ENCODE measurements around the gene CRIM1.

Gene CRIM1

DNA sequence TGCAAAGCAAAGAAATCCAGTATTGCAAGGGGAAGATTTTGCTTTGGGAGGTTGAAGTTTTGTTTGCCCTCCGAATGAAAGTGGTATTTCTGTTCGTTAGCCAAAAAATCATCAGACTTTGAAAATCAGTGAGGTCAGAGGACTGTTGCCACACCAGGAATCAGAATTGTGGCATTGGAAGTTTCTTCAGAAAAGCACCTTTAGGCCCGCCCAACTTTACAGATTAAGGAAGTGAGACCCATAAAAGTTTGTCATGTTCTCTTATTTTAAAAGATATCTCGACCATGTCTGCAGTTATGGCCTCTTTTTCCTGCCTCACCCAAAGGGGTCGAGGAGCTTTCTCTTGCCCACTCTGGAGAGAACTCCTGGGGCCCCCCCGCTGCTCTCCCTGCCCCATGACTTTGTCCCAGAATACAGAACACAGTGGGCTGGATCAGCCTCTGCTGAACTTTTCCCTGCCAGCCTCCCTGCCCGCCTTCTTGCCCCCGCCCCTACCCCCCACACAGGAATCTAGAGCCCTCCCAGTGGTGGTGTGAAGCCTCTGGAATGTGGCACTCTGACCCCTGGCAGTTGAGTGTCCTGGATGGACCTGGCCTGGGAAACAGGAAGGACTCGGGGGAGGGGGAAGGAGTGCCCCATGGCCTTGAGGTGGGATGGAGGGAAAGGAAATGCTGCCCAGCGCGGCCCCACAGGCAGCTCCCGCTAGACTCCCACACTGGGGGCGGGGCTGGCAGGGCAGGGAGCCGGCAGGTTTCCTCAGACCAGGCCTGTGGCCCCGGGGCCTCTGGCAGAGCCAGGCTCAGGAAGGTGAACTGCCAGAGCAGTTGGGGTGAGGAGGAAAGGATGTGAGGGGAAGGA is 25.3 kb downstream of the CRIM1 start:
- H3K9ac ChIP-seq (ENCODE audit: low read depth in 1 of 2, low read length in 2 of 2), result no peak overlapping the region
- peak overlapping the region; percentile 53 to 55 for H3K27ac ChIP-seq (ENCODE audit: low read depth in 2 of 2, low read length in 2 of 2)
- H3K36me3 ChIP-seq (ENCODE audit: control insufficient read depth in 2 of 2, insufficient read depth in 2 of 2, low read length in 2 of 2), result peaks cover 0 to 3% of the 10 kb centered on the region in 2 donors
- H3K4me1 ChIP-seq (ENCODE audit: control insufficient read depth in 2 of 2, insufficient read depth in 2 of 2, low read length in 2 of 2), result peaks cover 21 to 36% of the 10 kb centered on the region in 2 donors
- no peaks in the 10 kb centered on the region for H3K9me3 ChIP-seq (ENCODE audit: control insufficient read depth in 2 of 2, low read length in 2 of 2)
- peak overlapping the region in 1 of 2 donors; percentile 2 for H3K4me3 ChIP-seq (ENCODE audit: low read length in 2 of 2)
- H3K27me3 ChIP-seq (ENCODE audit: control insufficient read depth in 2 of 2, insufficient read depth in 2 of 2, low read length in 2 of 2), result no peaks in the 10 kb centered on the region

DNA sequence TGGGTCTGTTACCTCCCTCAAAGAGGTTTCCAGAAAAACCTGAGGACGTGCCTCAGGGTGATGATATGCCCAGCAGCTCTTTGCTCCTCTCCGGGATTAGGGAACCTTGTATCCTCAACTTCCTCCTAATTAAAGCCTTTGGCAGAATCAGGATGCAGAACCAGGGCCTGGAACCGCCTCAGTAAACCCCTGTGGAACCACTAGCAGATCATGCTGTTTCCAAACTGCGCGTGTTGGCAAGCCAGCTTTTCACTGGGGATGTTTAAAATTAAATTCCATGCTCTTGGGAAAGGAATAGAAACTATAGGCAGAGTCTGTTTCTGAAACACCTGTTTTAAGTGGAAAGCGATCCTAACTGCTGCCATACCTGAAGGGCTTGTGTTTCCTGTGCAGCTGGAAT is 26.4 kb downstream of the CRIM1 start:
- no peaks in the 10 kb centered on the region for H3K27me3 ChIP-seq (ENCODE audit: control insufficient read depth in 2 of 2, insufficient read depth in 2 of 2, low read length in 2 of 2)
- peaks cover 0 to 3% of the 10 kb centered on the region in 2 donors for H3K36me3 ChIP-seq (ENCODE audit: control insufficient read depth in 2 of 2, insufficient read depth in 2 of 2, low read length in 2 of 2)
- peaks cover 9 to 25% of the 10 kb centered on the region in 2 donors for H3K4me1 ChIP-seq (ENCODE audit: control insufficient read depth in 2 of 2, insufficient read depth in 2 of 2, low read length in 2 of 2)
- H3K9ac ChIP-seq (ENCODE audit: low read depth in 1 of 2, low read length in 2 of 2), result no peak overlapping the region
- H3K9me3 ChIP-seq (ENCODE audit: control insufficient read depth in 2 of 2, low read length in 2 of 2), result no peaks in the 10 kb centered on the region
- H3K4me3 ChIP-seq (ENCODE audit: low read length in 2 of 2), result no peak overlapping the region
- H3K27ac ChIP-seq (ENCODE audit: low read depth in 2 of 2, low read length in 2 of 2), result no peak overlapping the region

DNA sequence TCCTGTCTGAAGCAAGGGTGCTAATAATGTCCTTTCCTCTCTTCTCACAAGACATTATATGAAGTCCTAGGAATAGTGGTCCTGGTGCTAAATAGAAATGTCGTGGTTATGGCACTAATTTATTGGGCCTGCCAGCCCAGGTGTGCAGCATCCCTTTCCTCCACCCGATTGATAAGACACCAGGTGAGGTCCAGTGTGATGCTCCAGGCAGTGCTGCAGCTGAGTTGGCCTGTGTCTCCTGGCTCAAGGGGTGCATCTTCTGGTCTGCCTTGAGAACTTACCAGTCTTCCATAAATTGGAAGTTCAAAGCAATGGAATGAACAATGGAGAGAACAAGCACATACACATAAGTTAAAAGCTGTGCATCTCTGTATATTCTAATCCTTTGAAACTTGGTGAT is 26.9 kb downstream of the CRIM1 start:
- Histone ChIP-seq H3K4me3 (ENCODE audit: low read length in 2 of 2) (no peak overlapping the region), H3K27me3 (ENCODE audit: control insufficient read depth in 2 of 2, insufficient read depth in 2 of 2, low read length in 2 of 2) (no peaks in the 10 kb centered on the region), H3K9me3 (ENCODE audit: control insufficient read depth in 2 of 2, low read length in 2 of 2) (no peaks in the 10 kb centered on the region), H3K9ac (ENCODE audit: low read depth in 1 of 2, low read length in 2 of 2) (no peak overlapping the region), H3K27ac (ENCODE audit: low read depth in 2 of 2, low read length in 2 of 2) (no peak overlapping the region), H3K36me3 (ENCODE audit: control insufficient read depth in 2 of 2, insufficient read depth in 2 of 2, low read length in 2 of 2) (peaks cover 0 to 3% of the 10 kb centered on the region in 2 donors), H3K4me1 (ENCODE audit: control insufficient read depth in 2 of 2, insufficient read depth in 2 of 2, low read length in 2 of 2) (peaks cover 8 to 21% of the 10 kb centered on the region in 2 donors)

DNA sequence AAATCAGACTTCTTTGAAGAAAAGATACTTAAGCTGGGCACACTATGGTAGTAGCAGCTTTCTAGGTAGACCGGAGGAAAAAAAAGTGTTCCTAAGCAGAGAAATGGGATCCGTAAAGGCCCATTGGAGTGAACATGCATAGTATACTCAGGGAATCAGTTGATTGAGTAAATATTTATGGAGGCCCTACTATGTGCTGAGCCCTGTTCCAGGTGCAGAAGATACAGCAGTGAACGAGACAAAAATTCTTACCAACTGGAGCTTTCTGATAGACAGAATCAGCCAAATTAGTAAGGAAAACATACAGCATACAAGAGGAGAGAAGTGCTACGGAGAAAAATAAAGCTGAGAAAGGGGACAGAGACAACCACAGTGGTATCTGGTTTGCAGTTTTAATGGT is 28.1 kb downstream of the CRIM1 start:
- Histone ChIP-seq H3K9me3 (ENCODE audit: control insufficient read depth in 2 of 2, low read length in 2 of 2) (no peaks in the 10 kb centered on the region), H3K27ac (ENCODE audit: low read depth in 2 of 2, low read length in 2 of 2) (no peak overlapping the region), H3K9ac (ENCODE audit: low read depth in 1 of 2, low read length in 2 of 2) (no peak overlapping the region), H3K36me3 (ENCODE audit: control insufficient read depth in 2 of 2, insufficient read depth in 2 of 2, low read length in 2 of 2) (peaks cover 0 to 3% of the 10 kb centered on the region in 2 donors), H3K4me1 (ENCODE audit: control insufficient read depth in 2 of 2, insufficient read depth in 2 of 2, low read length in 2 of 2) (peaks cover 8 to 21% of the 10 kb centered on the region in 2 donors), H3K27me3 (ENCODE audit: control insufficient read depth in 2 of 2, insufficient read depth in 2 of 2, low read length in 2 of 2) (no peaks in the 10 kb centered on the region), H3K4me3 (ENCODE audit: low read length in 2 of 2) (no peak overlapping the region)

DNA sequence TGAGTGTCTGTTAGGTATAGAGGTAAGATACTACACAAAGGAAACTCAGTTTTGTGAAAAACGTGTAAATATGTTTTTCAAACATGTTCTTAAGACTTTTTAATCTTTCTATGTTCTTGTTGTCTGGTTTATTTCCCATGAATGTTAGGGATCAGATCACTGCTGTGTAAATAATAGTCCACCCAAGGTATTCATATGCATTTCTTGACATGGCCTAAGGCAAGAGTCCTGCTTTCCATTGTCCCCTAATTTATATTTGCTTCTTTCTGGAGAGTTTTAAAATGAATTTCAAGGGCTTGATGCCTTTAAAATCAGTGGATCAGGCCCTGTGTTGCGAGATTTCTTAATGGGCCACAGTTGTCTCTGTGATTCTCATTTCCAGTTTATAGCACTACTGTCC is 28.9 kb downstream of the CRIM1 start:
- peaks cover 0 to 3% of the 10 kb centered on the region in 2 donors for H3K36me3 ChIP-seq (ENCODE audit: control insufficient read depth in 2 of 2, insufficient read depth in 2 of 2, low read length in 2 of 2)
- no peak overlapping the region for H3K9ac ChIP-seq (ENCODE audit: low read depth in 1 of 2, low read length in 2 of 2)
- no peak overlapping the region for H3K4me3 ChIP-seq (ENCODE audit: low read length in 2 of 2)
- H3K27ac ChIP-seq (ENCODE audit: low read depth in 2 of 2, low read length in 2 of 2), result no peak overlapping the region
- peaks cover 8 to 22% of the 10 kb centered on the region in 2 donors for H3K4me1 ChIP-seq (ENCODE audit: control insufficient read depth in 2 of 2, insufficient read depth in 2 of 2, low read length in 2 of 2)
- no peaks in the 10 kb centered on the region for H3K27me3 ChIP-seq (ENCODE audit: control insufficient read depth in 2 of 2, insufficient read depth in 2 of 2, low read length in 2 of 2)
- no peaks in the 10 kb centered on the region for H3K9me3 ChIP-seq (ENCODE audit: control insufficient read depth in 2 of 2, low read length in 2 of 2)

DNA sequence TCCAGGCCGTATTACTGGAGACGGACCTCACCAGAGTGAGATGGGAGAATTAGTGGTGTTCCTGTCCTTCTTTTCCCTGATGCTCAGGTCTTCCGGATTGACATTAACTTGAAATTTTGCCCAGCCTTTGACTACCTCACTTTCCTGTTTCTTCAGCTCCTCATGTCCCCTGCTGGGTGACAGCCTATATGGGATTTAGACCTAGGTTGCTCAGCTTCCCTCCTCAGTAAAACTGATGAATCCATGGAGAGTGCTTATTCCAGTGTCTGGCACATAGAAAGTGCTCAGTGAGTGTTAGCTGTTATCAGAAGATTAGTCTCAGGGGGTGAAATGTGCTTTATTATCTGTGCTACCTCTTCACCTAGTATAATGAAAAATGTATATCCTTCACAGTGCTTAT is 30.0 kb downstream of the CRIM1 start:
- H3K4me1 ChIP-seq (ENCODE audit: control insufficient read depth in 2 of 2, insufficient read depth in 2 of 2, low read length in 2 of 2), result peaks cover 5 to 13% of the 10 kb centered on the region in 2 donors
- H3K27me3 ChIP-seq (ENCODE audit: control insufficient read depth in 2 of 2, insufficient read depth in 2 of 2, low read length in 2 of 2), result no peaks in the 10 kb centered on the region
- peaks cover 0 to 7% of the 10 kb centered on the region in 2 donors for H3K36me3 ChIP-seq (ENCODE audit: control insufficient read depth in 2 of 2, insufficient read depth in 2 of 2, low read length in 2 of 2)
- no peak overlapping the region for H3K27ac ChIP-seq (ENCODE audit: low read depth in 2 of 2, low read length in 2 of 2)
- no peak overlapping the region for H3K9ac ChIP-seq (ENCODE audit: low read depth in 1 of 2, low read length in 2 of 2)
- no peak overlapping the region for H3K4me3 ChIP-seq (ENCODE audit: low read length in 2 of 2)
- H3K9me3 ChIP-seq (ENCODE audit: control insufficient read depth in 2 of 2, low read length in 2 of 2), result no peaks in the 10 kb centered on the region

DNA sequence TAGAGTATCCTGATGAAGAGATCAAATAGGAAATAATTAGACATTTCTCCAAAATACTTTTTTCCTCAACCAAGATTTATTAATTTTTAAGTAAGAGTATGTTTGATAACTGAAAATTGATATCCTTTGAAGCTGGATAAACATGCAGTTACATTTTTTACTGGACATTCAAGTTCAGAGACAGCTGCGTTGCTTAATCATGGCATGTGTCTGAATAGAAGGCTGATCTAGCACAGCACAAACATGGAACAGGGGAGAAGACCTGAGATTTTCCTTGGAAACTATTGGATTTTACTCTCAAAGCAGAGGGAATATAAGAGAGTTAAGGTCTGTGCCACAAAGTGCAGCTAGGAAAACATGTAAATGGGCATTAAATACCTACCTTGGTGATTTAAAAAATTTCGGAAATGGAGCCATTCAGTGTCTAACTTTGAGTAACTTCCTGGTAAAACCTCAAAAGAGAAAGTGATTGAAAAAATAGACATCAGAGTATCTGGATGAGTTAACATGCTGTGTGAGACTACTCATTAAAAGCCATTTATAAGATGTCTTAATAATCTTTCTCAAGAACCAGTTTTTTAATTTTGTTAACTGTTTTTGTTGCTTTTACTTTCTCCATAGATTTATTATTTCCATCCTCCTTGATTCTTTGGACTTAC is 31.8 kb downstream of the CRIM1 start:
- Histone ChIP-seq H3K4me3 (ENCODE audit: low read length in 2 of 2) (no peak overlapping the region), H3K9ac (ENCODE audit: low read depth in 1 of 2, low read length in 2 of 2) (no peak overlapping the region), H3K27ac (ENCODE audit: low read depth in 2 of 2, low read length in 2 of 2) (no peak overlapping the region), H3K4me1 (ENCODE audit: control insufficient read depth in 2 of 2, insufficient read depth in 2 of 2, low read length in 2 of 2) (peaks cover 0 to 3% of the 10 kb centered on the region in 2 donors), H3K9me3 (ENCODE audit: control insufficient read depth in 2 of 2, low read length in 2 of 2) (no peaks in the 10 kb centered on the region), H3K36me3 (ENCODE audit: control insufficient read depth in 2 of 2, insufficient read depth in 2 of 2, low read length in 2 of 2) (peaks cover 0 to 6% of the 10 kb centered on the region in 2 donors), H3K27me3 (ENCODE audit: control insufficient read depth in 2 of 2, insufficient read depth in 2 of 2, low read length in 2 of 2) (no peaks in the 10 kb centered on the region)

DNA sequence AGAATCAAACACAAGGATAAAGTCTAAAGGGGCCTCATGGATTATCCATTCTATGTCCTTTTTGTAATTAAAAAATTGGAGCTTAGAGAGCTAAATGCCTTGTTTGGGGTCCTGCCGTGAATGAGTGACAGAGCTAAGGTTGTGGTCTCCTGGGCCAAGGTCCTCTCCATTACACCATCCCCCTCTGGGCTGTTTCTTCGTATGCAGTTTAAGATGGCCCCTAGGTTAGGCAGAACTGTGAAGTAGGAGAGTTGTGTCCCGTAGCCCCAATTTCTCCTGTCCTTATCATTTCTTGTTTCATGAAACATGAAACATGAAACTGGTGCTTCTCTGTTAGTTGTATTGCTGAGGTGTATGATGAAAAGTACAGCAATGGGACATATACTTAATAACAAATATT is 32.9 kb downstream of the CRIM1 start:
- no peak overlapping the region for H3K9ac ChIP-seq (ENCODE audit: low read depth in 1 of 2, low read length in 2 of 2)
- peaks cover 0 to 3% of the 10 kb centered on the region in 2 donors for H3K36me3 ChIP-seq (ENCODE audit: control insufficient read depth in 2 of 2, insufficient read depth in 2 of 2, low read length in 2 of 2)
- peaks cover 0 to 3% of the 10 kb centered on the region in 2 donors for H3K4me1 ChIP-seq (ENCODE audit: control insufficient read depth in 2 of 2, insufficient read depth in 2 of 2, low read length in 2 of 2)
- H3K9me3 ChIP-seq (ENCODE audit: control insufficient read depth in 2 of 2, low read length in 2 of 2), result no peaks in the 10 kb centered on the region
- no peaks in the 10 kb centered on the region for H3K27me3 ChIP-seq (ENCODE audit: control insufficient read depth in 2 of 2, insufficient read depth in 2 of 2, low read length in 2 of 2)
- no peak overlapping the region for H3K4me3 ChIP-seq (ENCODE audit: low read length in 2 of 2)
- H3K27ac ChIP-seq (ENCODE audit: low read depth in 2 of 2, low read length in 2 of 2), result peak overlapping the region in 1 of 2 donors; percentile 7

DNA sequence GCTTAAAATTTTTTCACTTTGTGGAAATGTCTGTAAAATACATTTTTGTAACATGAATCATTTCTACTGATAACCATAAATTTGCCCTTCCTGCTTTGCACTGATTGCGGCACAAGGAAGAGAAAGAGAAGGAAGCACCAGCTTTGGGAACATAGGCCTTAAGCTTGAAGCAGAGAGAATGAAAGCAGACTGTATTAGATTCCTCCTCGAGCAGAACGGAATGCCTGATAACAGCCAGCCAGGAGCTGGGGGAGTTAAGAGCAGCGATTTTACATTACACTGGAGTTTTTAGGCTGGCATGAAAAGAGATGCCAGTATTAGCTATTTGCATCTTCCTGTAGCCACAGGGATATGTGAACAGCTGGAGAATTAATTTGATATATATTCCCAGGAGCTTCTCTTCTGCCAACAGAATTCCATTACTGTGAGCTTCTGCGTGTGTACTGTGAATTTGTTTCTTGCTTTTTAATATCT is 33.5 kb downstream of the CRIM1 start:
- peaks cover 0 to 3% of the 10 kb centered on the region in 2 donors for H3K36me3 ChIP-seq (ENCODE audit: control insufficient read depth in 2 of 2, insufficient read depth in 2 of 2, low read length in 2 of 2)
- H3K27me3 ChIP-seq (ENCODE audit: control insufficient read depth in 2 of 2, insufficient read depth in 2 of 2, low read length in 2 of 2), result no peaks in the 10 kb centered on the region
- H3K27ac ChIP-seq (ENCODE audit: low read depth in 2 of 2, low read length in 2 of 2), result peak overlapping the region in 1 of 2 donors; percentile 14
- no peak overlapping the region for H3K4me3 ChIP-seq (ENCODE audit: low read length in 2 of 2)
- no peak overlapping the region for H3K9ac ChIP-seq (ENCODE audit: low read depth in 1 of 2, low read length in 2 of 2)
- peaks cover 0 to 6% of the 10 kb centered on the region in 2 donors for H3K4me1 ChIP-seq (ENCODE audit: control insufficient read depth in 2 of 2, insufficient read depth in 2 of 2, low read length in 2 of 2)
- no peaks in the 10 kb centered on the region for H3K9me3 ChIP-seq (ENCODE audit: control insufficient read depth in 2 of 2, low read length in 2 of 2)

DNA sequence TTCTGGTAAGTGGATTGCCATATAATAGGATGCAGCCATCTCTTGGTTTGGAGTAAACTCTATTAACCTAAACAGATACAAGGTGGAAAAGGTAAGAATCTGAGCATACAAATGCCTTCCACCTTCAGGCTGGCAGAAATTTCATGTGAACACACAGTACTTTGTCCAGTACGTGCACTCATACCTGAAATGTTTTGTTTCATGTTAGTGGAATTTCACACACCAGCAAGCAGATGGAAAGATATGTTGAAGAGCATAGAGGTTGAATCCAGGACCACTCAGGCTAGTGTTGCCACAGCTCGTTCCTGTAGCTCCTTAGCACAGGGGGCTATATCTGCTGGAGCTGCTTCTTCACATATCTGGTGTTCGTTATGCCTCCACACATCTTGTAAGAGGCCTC is 34.0 kb downstream of the CRIM1 start:
- Histone ChIP-seq H3K27me3 (ENCODE audit: control insufficient read depth in 2 of 2, insufficient read depth in 2 of 2, low read length in 2 of 2) (no peaks in the 10 kb centered on the region), H3K4me1 (ENCODE audit: control insufficient read depth in 2 of 2, insufficient read depth in 2 of 2, low read length in 2 of 2) (peaks cover 0 to 6% of the 10 kb centered on the region in 2 donors), H3K36me3 (ENCODE audit: control insufficient read depth in 2 of 2, insufficient read depth in 2 of 2, low read length in 2 of 2) (peaks cover 0 to 3% of the 10 kb centered on the region in 2 donors), H3K9me3 (ENCODE audit: control insufficient read depth in 2 of 2, low read length in 2 of 2) (no peaks in the 10 kb centered on the region), H3K27ac (ENCODE audit: low read depth in 2 of 2, low read length in 2 of 2) (peak overlapping the region in 1 of 2 donors; percentile 14), H3K4me3 (ENCODE audit: low read length in 2 of 2) (no peak overlapping the region), H3K9ac (ENCODE audit: low read depth in 1 of 2, low read length in 2 of 2) (no peak overlapping the region)

Measured in mucosa of rectum (tissue), 2 donors.